Heart right ventricle (tissue), 16 donors: ENCODE data around the gene HOXD9. TPM values are rescaled to one million over a fixed set of nuclear protein-coding genes. Genes with fewer than 3 reads are reported as not detected.
A peak's percentile ranks its signal among the peaks of the same experiment; 100 is the strongest.

Source experiments
- ATAC-seq, 8 donors: fragments of 200-7000 bp; cut with Tn5 transposase; one replicate each; pipeline ENCODE4 v1.9.1; 2020; ENCODE audit warnings: mild to moderate bottlenecking in 8 of 8, moderate library complexity in 8 of 8, moderate number of reproducible peaks in 1 of 8
- DNase-seq, 2 donors: peaks; one replicate each; pipeline ENCODE4 v3.0.0-alpha.2; 2020
- H3K27ac ChIP-seq, 10 donors: fragments of 200-600 bp; sonication (generic) in 2 of 10; one replicate each; pipeline versions ENCODE4 v1.5.0 to v1.8.0; 2020 to 2022; ENCODE audit warnings: mild to moderate bottlenecking in 3 of 10
- H3K27me3 ChIP-seq, 7 donors: fragments of 200-600 bp; one replicate each; pipeline ENCODE4 v1.8.0; 2021 to 2022; ENCODE audit warnings: mild to moderate bottlenecking in 2 of 7
- H3K36me3 ChIP-seq, 9 donors: fragments of 200-600 bp; sonication (generic) in 1 of 9; one replicate each; pipeline versions ENCODE4 v1.5.0 to v1.8.0; 2020 to 2022; ENCODE audit warnings: mild to moderate bottlenecking in 2 of 9
- H3K4me1 ChIP-seq, 9 donors: fragments of 200-600 bp; sonication (generic) in 1 of 9; one replicate each; pipeline versions ENCODE4 v1.5.0 to v1.8.0; 2020 to 2022; ENCODE audit warnings: mild to moderate bottlenecking in 4 of 9
- H3K4me3 ChIP-seq, 10 donors: fragments of 200-600 bp; sonication (generic) in 2 of 10; one replicate each; pipeline versions ENCODE4 v1.5.0 to v1.8.0; 2020 to 2022; ENCODE audit warnings: mild to moderate bottlenecking in 7 of 10, moderate library complexity in 2 of 10
- H3K9me3 ChIP-seq, 11 donors: fragments of 200-600 bp in 10 of 11; sonication (generic) in 2 of 11; one replicate each; pipeline versions ENCODE4 v1.5.0 to v1.8.0; 2013 to 2022; ENCODE audit warnings: mild to moderate bottlenecking in 2 of 11, control low read depth in 1 of 11, moderate library complexity in 1 of 11
- WGBS, 2 donors: extraction: QIAGEN DNeasy Blood & Tissue Kit; methylation state at CpG; one replicate each; pipeline ENCODE4 v1.1.7; 2013; ENCODE audit warnings: inconsistent platforms in 1 of 2; 5-methylcytosine and 5-hydroxymethylcytosine counted together
- intact Hi-C, 10 donors: fragments of 100-400 bp; cut with DNase I; formaldehyde crosslinking; loops; one replicate each; pipeline versions ENCODE4 v1.11.1 to v1.14.2; 2022
- polyA plus RNA-seq, 2 donors: library from polyadenylated mRNA; stranded (reverse); fragments of 200-250 nt; gene quantifications; one replicate each; pipeline ENCODE4 v1.2.3, GENCODE V29; 2013
- total RNA-seq, 10 donors: library from RNA; stranded (reverse); fragmentation: NEBNext Ultra II Directional in 3 of 10; extraction: Animal tissue kit (Norgen Biotek cat#: 25700) in 3 of 10; gene quantifications; one replicate each; pipeline versions ENCODE4 v1.2.1 to v1.2.4, GENCODE V29; 2021 to 2023
- TF ChIP-seq, protein P1 (sequence below), 9 donors: fragments of 200-600 bp; sonication (generic) in 2 of 9; IDR thresholded peaks; one replicate each; pipeline versions ENCODE4 v1.5.0 to v1.8.0; 2021 to 2022; ENCODE audit warnings: antibody characterized with exemption in 9 of 9, mild to moderate bottlenecking in 5 of 9, moderate library complexity in 1 of 9
- donor health status: Arrhythmogenic right ventricular cardiomyopathy.
- donor health status: ischemic (EF 13 %, LVEDD 7.1; RV severe dilation, severe dysfunction).
- donor health status: healthy with polysubstance abuse.
- donor health status: DM: no; HTN: yes; CAD: no.
- donor health status: DM: no; HTN: no; CAD: no.
- donor health status: ischemic (EF 25% LVEDD 6.9; RV normal size, moderate dysfunction).
- donor health status: ischemic (EF 25% LVEDD 5.7; RV mildly dilated, moderate dysfunction).
- donor health status: healthy.
- donor health status: DM: yes; HTN: yes; CAD: no.
- donor health status: Ischemic cardiomyopathy.
- donor health status: ischemic (EF 35%, LVEDD 5.7; RV mildly dilated, moderate dysfunction).
- donor health status: nonischemic (EF 11% LVEDD 7.7; RV severe dilation, severe dysfunction).
- donor health status: DM: yes; HTN: yes; CAD: no.
- donor health status: PGD.
- donor health status: ischemic (EF 29% LVEDD 5.4; RV normal size, mild dysfunction).
- donor health status: nonischemic (EF 23%, LVEDD 6.1; RV moderate dilation, normal function).

HOXD9 gene
- total and polyA plus RNA-seq, 12 donors: 0.15 to 0.29 (median 0.22) TPM; not detected in 8

DNA sequence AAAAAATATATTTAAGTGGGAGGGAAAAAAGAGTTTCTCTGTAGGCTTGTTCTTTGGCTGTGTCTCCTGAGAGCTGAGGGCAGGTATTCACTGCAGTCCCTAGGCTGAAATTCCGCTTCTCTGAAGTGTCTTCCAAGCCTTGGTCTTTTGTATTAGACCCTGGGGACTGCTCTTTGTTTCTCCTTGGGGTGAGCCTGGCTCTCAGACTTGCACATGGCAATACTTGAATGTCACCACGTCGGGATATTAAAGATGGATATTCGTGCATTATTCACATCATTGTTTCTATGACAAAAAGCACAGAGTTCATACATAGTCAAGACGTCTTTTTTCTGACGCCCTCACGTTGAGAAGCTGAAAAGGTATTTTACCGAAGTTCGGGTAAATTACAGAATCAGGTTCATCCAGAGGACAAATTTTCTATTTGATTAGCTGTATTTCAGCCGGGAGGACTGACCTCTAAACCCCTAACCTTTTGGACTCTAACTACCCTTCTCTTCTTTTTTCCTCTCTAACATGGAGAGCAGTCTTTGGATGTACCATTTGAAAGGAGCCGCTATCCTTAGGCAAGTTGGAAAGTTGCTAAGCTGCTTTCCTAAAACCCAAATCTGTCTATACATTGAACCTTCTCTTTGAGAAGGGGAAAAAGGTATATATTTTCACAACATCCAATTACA lies 32.2 kb downstream of the HOXD9 start:
- no peak for DNase-seq
- peaks cover 3 to 36% (median 12%) of the 10 kb centered on the region in 9 donors for H3K4me1 ChIP-seq

DNA sequence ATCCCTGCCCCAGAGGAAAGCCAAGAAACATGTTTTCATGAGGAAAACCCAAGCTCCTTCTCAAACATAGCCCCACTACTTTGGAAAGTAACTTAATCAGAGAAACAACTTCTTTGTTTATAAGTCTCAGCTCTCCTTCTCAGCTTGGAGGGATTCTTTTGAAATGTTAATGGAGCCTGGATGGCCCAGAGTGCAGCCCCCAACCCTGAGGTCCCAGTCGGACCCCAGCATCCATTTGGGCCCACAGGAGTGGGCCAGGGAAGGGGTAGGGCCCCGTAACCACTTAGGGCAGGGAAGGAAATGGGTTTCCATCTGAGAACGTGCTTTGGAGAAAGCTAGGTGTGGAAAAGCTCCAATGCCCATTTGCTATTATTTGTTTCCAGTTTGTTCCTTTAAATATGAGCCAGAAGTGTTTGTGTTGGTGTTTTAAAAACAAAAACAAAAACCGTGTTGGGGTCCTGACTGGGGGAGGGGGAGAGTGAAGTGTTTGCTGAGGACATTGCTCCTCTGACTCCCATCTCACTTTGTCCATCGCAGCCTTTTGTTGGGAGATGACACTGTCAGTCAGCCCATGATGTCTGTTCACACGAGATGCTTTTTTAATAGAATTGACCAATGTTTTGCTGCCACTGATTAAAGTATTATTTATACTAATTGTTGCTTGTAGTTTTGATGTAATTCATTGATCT lies 33.0 kb downstream of the HOXD9 start:
- Histone ChIP-seq H3K36me3 (no peaks in the 10 kb centered on the region), H3K27me3 (peaks cover 63 to 100% (median 100%) of the 10 kb centered on the region in 7 donors), H3K27ac (no peak overlapping the region), H3K4me1 (peaks cover 7 to 44% (median 20%) of the 10 kb centered on the region in 9 donors), H3K9me3 (no peaks in the 10 kb centered on the region), H3K4me3 (no peak overlapping the region)
- 13 to 23% methylated on average over 6 of the region's 6 CpGs for WGBS, 2 donors
- ATAC-seq (no peak), DNase-seq (no peak)
- intact Hi-C loops: no loop called here
- TF ChIP-seq, protein P1, sequence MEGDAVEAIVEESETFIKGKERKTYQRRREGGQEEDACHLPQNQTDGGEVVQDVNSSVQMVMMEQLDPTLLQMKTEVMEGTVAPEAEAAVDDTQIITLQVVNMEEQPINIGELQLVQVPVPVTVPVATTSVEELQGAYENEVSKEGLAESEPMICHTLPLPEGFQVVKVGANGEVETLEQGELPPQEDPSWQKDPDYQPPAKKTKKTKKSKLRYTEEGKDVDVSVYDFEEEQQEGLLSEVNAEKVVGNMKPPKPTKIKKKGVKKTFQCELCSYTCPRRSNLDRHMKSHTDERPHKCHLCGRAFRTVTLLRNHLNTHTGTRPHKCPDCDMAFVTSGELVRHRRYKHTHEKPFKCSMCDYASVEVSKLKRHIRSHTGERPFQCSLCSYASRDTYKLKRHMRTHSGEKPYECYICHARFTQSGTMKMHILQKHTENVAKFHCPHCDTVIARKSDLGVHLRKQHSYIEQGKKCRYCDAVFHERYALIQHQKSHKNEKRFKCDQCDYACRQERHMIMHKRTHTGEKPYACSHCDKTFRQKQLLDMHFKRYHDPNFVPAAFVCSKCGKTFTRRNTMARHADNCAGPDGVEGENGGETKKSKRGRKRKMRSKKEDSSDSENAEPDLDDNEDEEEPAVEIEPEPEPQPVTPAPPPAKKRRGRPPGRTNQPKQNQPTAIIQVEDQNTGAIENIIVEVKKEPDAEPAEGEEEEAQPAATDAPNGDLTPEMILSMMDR (IDR thresholded peaks at IDR 0.05): no peak

More for the DNA sequence above, 32.2 kb downstream of the HOXD9 start:
- ATAC-seq: no peak
- TF ChIP-seq, protein P1 (IDR thresholded peaks at IDR 0.05): no peak
- Histone ChIP-seq H3K27ac (no peak overlapping the region), H3K4me3 (no peak overlapping the region), H3K27me3 (peaks cover 58 to 100% (median 100%) of the 10 kb centered on the region in 7 donors), H3K36me3 (no peaks in the 10 kb centered on the region), H3K9me3 (no peaks in the 10 kb centered on the region)
- intact Hi-C loops: no loop called here
- 14 to 29% methylated on average over 11 of the region's 11 CpGs for WGBS, 2 donors

DNA sequence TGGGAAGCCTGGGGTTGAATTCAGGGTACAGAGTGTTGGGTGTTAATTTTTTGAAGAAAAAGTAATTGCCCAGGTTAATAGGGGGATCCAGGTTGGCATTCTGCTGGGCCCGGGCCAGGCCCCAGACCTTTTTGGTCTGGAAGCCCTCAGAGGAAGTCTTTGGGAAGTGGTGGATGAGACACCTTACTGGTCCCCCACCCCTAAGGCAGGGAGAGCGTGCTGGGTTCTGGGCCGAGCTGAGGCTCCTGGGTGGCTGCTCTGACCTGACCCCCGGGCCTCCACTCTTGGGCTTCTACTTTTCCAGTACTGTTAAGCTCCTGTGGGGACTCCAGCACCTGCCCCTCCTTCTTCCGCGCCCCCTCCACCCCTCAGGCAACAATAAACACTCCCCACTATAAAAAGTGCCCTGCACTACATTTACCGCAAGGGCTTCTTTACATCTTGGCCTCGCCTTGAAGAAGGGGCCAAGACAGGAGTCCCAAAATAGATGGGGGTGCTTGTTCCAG lies 33.8 kb downstream of the HOXD9 start:
- no peak overlapping the region for H3K27ac ChIP-seq
- peaks cover 7 to 48% (median 20%) of the 10 kb centered on the region in 9 donors for H3K4me1 ChIP-seq
- ATAC-seq: no peak
- TF ChIP-seq, protein P1 (IDR thresholded peaks at IDR 0.05): no peak
- DNase-seq: no peak
- intact Hi-C loops: no loop called here
- H3K9me3 ChIP-seq: no peaks in the 10 kb centered on the region
- H3K27me3 ChIP-seq: peaks cover 61 to 100% (median 100%) of the 10 kb centered on the region in 7 donors
- no peaks in the 10 kb centered on the region for H3K36me3 ChIP-seq
- H3K4me3 ChIP-seq: no peak overlapping the region
- 13 to 33% methylated on average over 8 of the region's 8 CpGs for WGBS, 2 donors

DNA sequence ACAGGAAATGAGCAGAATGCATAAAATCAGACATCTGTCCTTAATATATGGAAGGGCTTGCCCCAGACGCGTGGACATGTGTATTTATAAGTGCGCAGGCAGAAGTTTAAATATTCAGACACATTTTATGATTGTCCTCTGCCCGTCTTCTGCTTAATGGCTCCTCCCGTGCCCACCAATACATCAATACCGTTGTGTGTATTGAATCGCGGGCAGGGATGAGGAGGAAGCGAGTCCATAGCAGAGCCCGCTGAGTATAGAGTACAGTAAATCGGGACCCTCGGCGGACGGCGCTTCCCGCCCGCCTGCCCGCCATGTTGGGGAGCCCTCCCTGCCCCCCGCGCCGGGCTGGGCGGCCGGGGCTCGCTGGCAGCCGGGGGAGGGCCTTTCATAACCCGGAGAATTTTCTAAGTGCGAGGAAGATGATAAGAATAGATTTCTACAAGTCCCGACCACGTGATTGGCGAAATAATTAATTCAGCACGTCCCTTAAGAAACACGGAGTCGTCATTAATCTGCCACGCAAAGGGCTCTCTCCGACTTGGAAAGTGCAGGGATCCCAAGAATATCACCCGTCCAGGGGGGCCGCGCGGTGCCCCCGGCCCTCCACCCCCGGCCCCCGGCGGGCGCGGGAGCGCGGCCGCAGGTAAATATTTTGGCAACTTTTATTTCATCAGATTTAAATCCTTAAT lies 34.4 kb downstream of the HOXD9 start, which contains the start of gene HOXD3:
TSS of gene HOXD3 (plus strand) at position 501 of the 692 bp plus-strand sequence. CDS start 11,808 bp downstream, outside the sequence.
- TF ChIP-seq, protein P1 (IDR thresholded peaks at IDR 0.05): no peak
- H3K9me3 ChIP-seq: no peaks in the 10 kb centered on the region
- H3K36me3 ChIP-seq: no peaks in the 10 kb centered on the region
- peak within 1 kb of the TSS in 4 of 10 donors; percentile 3 to 39 (median 22) for H3K4me3 ChIP-seq
- peaks cover 7 to 44% (median 20%) of the 10 kb centered on the region in 9 donors for H3K4me1 ChIP-seq
- DNase-seq (no peak), ATAC-seq (no peak)
- peaks cover 55 to 100% (median 100%) of the 10 kb centered on the region in 7 donors for H3K27me3 ChIP-seq
- intact Hi-C loops: no loop called here
- WGBS, 2 donors: 4 to 8% methylated on average over 48 of the region's 48 CpGs
- no peak within 1 kb of the TSS for H3K27ac ChIP-seq
